ENCODE data around the gene GRID2.

- TF ChIP-seq SIN3A (IDR thresholded peaks at IDR 0.05; ENCODE audit: borderline replicate concordance, insufficient read depth, low read length) = no peak
- TF ChIP-seq POLR2AphosphoS5 (IDR thresholded peaks at IDR 0.05; ENCODE audit: low read depth, low read length) = no peak
Observed at GRCh38 chr4:93346840-93347239, 1043.1 kb downstream of the GRID2 start.
